SKM-1 (cell line): ENCODE data around the gene GJB6.

Experiments used
- DNase-seq: peaks from one replicate; lab custom pipeline; 2025; ENCODE audit not compliant: unreplicated experiment; lab: John Stamatoyannopoulos, UW

GJB6 gene

DNA sequence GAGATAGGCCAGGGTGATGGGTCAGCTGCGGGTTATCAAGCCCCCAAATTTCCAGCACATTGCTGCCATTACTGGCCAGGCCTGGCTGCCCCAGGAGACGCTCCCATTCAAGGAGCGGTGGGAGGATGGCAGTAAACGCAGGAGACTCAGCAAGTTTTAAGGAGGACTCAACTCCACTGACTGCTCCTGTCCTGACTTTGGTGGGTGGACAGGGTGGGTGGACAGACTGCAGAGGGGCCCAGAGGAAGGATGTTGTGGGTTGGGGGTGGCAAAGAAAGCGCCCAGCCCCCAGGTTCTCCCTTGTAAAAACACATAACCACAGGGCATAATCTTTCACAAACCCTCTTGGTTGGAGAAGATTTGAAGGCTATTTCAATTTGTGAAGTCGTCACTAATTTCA is 4.4 kb downstream of the GJB6 start:
- DNase-seq, result no peak

DNA sequence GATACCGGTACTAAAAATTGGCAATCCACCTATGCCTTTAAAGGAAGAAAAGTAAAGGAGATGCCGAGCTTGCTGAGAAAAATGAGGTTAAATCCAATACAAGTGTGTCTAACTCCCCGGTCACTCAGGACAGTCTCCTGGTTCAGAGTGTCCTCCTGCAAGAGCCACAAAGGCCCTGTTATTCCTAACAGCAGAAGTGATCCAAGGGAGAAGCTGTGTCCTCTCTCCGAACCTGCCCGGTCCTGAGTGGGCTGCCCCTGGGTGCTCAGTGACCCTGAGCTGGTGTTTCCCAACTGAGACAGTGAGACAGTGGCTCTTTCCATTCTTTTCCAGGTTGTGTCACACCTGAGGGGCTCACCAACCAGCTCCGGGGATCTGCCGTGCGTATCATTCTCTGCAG is 4.8 kb downstream of the GJB6 start:
- DNase-seq, result no peak

DNA sequence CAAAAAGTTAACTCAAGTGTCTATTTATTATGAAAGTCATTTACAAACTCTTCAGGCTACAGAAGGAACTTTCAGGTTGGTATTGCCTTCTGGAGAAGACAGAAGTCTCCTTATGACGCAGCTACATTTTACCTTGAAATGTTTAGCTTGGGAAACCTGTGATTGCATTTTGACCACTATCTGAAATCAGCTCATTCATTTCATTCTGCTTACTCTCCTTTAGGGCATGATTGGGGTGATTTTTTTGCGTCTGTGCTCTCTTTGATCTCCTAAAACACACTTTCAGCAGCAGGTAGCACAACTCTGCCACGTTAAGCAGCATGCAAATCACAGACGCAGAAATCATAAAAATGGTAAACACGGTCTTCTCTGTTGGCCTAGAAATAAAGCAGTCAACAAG is 9.6 kb downstream of the GJB6 start:
- no peak for DNase-seq

DNA sequence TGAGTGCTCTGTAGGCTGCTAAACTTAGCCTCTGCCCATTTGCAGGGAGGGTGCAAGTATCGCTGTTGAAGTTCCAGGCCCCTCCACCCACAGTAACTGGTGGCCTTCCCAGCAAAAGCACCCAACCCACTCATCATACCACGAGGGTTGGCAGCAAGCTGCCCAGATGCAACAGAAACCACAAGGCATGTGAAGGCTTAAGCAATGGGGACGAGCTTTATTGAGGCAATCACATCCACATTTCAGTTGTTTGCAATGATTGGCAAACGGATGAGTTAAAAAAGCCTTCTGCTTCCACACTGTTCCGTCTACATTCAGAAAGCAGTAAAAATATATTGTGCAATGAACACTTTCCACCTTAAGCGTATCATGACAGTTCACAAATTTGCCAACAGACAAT is 10.3 kb downstream of the GJB6 start:
- peak; percentile 16 for DNase-seq

DNA sequence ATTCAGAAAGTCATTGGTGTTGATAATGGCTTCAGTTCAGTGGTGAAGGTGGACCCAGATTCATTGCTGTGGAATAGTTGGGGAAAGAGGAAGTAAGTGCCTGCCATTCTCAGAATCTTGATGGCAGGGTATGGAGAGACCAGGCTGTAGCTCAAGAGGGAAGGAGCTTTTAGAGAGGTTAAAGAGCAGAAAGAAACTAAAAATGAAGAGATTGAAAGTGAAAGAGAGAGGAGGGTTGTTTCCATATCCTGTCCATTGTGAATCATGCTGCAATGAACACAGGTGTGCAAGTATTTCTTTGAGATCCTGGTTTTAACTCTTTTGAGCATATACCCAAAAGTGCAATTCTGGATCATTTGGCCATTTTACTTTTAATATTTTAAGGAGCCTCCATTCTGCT is 12.5 kb downstream of the GJB6 start:
- no peak for DNase-seq

DNA sequence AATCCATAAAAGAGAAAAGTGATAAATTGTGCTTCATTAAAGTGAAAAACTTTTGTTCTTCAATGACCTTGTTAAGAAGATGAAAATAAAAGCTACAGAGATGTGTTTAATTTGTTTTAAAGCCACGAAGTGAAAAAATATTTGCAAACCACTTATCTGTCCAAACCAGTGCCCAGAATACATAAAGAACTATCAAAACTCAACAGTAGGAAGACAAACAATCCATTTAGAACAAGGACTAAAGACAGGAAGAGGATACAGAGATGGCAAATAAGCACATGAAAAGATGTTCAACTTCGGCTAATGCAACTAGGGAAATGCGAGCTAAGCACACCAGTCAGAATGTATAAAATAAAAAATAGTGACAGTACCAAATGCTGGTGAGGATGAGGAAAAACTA is 15.0 kb downstream of the GJB6 start:
- DNase-seq, result no peak

DNA sequence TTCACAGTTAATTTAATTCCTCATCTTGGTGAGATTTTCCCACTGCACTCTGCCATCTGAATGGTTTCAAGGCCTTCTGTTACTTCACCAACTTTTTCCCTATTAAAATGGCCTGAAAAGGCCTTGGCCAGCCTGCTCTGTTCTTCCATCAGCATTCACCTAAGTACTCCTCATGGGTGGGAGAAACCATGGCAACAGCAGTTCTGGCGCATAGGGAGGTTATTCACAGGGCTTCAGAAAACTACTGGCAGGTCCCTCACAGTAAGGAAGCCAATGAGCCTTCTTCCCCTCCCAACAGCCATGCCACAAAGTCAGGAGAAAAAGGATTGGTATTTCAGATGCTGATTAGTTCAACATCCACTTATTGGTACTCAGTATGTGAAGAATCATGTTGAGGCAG is 22.2 kb downstream of the GJB6 start:
- no peak for DNase-seq

DNA sequence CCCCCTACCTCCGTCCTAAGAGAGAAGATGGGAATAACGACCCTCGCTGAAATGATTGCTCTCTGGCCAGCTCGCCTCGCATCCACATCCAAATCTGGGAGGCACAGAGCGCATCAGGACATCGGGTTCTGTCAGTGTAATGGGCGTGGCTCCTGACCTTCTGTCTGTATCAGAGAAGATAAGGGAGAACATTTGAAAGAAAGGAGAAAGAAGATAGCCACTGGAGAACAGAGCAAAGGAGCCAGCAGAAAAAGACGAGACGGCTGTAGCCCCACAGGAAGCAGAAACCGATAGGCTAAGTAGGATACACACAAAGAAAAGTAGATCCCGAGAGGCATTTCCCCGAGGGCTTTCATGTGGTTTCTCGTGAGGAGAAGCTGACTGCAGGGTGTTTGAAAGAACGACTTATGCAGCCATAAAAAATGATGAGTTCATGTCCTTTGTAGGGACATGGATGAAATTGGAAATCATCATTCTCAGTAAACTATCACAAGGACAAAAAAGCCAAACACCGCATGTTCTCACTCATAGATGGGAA is 25.4 kb downstream of the GJB6 start:
- no peak for DNase-seq

DNA sequence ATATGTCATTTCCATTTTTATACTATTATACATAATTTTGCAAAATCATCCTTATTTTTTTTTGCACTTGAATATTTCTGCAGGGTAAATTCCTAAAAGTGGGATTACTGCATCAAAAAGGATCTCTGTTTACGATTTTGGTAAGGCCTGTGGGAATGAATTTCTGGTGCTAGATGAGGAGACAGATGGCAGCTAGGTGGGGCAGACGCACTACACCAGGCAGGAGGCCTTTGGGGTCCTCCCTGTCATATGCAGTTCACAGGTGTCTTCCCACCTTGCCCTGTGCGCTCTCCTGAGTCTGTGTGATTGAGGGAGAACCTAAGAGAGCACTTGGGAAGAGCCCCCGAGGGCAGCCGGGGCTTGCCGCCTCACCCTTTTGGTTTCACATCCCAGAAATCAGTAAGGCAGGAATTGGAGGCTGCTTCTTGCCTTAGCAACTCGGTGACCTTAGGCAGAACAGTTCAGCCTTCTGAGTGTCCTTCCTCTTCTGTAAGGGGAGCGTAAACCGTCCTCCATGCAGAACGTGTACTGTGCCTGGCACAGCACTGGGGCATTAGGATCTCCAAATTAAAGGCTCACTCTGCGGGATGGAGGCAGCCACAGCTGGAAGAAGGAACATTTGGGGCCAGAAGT is 25.9 kb downstream of the GJB6 start:
- DNase-seq, result no peak

DNA sequence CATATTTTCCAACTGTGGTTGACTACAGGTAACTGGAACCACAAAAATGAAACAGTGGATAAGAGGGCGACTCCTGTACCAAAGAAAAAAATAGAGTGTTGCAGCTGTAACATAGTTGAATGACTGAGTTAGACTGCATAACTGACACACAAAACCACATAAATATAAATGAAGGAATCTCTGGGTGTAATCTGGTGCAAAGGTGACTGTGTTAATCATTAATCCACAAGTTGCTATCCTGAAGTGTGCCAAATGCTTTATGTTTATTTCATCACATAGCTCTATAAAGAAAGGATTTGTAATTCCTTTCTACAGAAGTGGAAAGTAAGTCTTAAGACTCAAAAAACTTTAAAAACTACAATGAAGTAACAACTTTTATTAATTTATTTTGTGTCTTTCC is 33.3 kb downstream of the GJB6 start:
- DNase-seq, result no peak

DNA sequence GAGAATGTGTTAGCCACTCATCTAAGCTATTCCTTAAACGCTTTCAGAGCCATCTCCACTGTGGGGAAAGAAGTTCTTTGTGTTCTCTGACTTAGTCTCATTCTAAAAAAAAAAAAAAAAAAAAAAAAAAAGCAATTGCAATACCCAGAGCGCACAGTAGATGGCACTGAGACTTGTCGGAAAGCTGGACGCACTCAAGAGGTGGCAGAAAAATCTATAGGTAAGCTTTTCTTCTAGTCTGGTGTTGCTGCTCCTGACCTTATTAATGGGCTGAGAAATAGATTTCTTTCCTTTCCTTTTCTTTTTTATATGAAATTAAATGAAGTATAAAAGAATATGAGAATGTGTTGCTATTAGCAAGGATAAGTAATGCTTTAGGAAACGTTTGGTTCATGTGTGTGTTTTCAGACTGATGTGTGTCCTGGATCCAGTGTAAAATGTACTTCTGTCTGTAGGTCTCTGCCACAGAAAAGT is 34.7 kb downstream of the GJB6 start:
- no peak for DNase-seq

DNA sequence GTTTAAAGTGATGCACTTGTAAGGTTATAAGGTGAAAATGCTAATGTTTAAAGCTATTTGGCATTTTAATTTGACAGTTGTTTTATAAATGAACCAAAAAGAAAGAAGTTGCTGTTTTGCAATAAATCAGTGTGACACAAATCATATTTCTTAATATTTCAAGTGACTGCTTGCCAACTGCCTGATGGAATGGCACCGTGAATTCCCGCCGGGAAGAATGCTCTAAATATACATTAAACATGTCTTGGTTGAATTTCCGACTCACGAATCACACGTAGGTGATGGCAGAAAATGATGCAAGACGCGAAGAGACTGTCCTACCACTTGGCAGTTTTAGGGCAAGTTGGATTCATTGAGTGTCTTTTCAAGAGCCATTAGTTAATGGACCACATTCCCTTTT is 36.3 kb downstream of the GJB6 start:
- no peak for DNase-seq

DNA sequence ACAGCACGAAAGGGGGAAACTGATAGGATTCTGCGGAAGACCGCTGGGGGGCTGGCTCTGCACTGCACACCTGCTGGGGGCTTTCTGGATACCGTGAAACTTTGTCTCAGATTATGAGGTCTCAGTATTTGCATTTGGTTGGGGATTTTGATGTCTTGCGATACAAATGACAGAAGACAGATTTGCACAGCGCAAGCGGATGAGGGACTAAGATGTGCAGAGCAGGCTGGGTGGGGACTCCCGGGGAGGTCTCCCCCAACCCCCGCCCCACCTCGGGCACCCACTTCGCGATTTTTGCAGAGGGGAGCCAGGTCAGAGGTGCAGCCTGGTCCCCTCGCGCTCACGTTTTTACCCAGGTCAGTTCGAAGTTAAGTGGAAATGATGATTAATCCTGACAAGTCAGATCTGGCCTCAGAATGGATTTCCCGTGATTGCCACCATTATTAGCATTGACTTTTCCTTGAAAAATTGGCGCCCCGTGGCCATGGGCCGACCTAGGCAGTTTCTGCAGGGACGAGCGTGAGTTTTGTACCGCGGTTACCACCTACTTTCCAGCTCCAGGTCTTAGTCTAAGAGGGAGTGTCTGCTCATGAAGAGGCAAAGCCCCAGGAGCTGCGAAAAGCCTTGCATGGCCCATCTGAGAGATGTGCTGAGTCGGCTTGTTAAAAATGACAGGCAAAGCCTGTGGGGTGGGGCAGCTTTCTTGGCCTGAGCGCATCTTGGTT is 38.0 kb downstream of the GJB6 start:
- DNase-seq, result no peak

DNA sequence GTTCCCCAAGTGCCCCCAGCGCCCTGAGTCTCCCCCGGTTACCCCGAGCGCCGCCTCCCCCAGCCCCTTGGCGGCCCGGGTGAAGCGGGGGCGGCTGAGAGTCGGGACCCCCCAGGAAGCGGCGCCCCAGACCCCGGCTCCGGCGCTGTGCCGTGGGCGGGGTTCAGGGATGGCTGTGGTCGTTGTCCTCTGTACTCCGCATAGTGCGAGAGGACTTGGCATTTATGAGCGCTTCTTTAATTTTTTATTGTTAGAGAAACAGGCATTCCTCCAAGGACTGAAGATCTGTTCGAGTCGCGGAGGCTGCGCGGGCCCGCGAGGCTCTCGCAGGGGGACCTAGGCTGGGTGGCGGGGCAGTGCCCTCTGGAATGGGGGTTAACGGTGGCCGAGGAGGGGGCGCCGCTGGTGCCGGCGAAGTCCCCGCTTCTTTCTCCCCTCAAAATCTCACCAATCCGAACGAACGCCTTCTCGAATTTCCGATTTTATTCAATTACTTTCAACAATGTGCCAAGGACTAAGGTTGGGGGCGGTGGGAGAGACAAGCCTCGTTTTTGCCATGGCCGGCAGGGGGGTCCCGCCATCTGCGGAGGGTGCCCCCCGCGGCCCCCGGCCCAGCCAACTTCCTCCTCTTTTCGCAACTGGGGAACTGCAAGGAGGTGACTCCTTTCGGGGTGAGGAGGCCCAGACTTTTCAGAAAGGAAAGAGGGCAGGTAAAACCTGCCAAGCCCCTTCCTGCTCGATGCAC is 38.8 kb downstream of the GJB6 start:
- no peak for DNase-seq

DNA sequence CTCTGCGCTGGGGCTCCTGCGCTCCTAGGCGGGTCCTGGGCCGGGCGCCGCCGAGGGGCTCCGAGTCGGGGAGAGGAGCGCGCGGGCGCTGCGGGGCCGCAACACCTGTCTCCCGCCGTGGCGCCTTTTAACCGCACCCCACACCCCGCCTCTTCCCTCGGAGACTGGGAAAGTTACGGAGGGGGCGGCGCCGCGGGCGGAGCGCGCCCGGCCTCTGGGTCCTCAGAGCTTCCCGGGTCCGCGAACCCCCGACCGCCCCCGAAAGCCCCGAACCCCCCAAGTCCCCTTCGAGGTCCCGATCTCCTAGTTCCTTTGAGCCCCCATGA is 39.3 kb downstream of the GJB6 start, which contains the start of gene GJB2:
TSS of gene GJB2 (minus strand) at position 103 of the 326 bp plus-strand sequence. CDS start 3,357 bp downstream, outside the sequence.
- DNase-seq, result no peak

DNA sequence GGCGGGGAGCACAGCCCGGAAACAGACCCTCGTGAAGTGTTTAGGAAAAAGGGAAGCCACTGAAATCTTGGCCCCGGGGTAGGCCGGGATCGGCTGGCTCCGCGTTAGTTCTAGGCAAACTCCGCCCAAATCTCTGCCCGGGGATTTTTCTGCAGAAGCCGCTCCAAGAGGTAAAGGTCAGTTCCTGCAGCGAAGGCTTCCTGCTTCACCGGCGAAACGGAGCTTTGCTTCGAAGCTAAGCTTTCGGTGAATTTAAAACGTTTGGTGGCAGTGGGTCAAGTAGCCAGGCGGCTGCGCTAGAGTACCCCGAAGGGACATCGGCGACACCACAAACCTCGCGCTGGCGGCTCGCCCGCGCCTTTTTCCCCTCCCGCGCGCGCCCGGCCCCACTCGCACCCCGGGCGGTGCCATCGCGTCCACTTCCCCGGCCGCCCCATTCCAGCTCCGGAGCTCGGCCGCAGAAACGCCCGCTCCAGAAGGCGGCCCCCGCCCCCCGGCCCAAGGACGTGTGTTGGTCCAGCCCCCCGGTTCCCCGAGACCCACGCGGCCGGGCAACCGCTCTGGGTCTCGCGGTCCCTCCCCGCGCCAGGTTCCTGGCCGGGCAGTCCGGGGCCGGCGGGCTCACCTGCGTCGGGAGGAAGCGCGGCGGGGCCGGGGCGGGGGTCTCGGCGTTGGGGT is 39.8 kb downstream of the GJB6 start:
- DNase-seq, result no peak

DNA sequence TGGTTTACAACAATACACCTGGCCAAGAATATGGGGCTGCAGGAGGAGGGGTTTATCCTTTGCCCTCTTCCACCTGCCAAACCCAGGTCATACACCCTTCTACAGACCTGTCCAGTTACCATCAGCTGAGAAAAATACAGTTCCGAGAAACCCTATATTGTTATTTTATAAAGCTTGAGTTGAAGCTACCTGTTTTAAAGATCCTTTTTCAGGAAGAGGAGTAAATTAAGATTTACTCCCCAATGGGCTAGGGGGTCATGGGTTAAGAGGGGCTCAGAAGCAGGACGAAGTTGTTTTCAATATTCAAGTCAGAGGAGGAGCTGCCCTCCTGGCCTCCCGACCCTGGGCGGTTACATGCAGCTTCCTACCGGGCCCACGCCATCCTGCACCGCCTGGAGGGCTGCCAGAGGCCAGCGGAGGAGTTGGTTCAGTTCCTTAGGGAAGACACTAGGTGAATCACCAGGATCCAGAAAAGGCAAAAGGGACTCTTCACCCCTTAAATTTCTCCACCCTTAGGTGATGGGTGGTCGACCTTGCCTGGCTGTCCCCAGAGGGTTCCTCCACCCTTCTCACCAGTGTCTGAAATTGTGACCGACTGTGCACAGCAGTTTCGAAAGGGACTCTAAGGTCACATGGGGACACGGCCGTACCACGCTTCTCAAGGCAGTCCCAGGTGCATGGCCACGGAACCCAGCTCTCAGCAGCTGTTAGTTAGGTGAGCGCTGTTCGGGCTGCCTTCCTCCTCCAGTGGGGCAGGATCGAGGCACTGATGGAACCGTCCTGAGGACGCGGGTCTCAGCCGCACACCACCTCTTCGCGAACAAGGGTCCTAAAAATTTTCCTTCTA is 40.6 kb downstream of the GJB6 start:
- DNase-seq, result no peak

DNA sequence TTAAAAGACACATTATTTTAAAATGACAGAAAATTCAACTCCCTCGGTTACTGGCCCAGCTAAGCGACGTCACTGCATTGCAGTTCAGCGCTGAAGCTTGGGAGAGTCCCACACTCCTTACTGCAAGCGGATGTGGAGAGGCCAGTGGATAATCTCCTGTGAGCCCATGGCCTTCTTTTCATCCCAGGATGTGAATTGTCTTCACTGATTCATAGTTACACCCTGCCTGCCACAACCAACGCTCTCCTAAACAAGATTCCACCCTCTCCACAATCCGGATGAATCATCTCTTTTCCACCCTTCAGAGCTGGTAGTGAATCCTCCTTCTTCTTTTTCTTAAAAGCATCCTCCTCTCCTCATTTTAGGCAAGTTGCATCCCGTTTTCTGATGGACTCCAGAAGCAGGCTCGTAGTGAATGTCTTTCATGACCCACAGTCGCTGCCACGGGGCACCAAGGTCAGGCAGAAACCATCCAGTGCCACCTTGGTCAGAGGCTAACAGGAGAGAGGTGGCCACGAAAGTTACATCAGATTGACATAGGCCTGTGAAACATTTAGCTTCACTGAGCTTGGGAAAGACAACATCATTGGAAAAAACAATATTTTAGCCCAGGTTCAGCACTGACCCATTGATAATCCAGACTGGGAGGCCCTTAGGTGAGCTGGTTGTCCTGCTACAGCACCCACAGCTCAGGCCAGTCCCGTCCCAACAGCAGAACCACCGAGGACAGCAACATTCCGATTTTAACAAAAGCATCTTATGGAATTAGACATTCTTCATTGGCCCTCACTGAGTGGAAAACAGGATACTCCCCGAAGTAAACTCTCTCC is 41.4 kb downstream of the GJB6 start:
- no peak for DNase-seq

DNA sequence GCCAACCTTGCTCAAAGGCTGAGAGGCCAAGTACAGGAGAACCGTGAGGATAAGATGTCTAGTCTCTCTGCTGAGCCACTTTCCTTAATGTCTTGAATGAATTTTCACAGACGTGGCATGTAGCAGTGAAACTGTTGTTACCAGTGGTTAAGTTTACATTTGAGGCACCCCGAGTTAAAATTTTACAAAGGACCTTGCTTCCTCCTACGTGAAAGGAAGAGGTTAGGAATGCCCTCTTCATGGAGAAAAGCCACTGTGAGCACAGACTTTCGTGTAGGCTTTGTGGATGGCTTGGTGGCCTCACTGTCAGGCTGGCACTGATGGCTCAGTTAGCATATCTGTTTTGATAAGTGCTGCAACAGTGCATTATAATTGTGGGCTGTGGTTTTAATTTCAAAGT is 42.0 kb downstream of the GJB6 start:
- no peak for DNase-seq
